Measurements from ENCODE around the gene CHST11. TPM values are rescaled to one million over a fixed set of nuclear protein-coding genes. Genes with fewer than 3 reads are reported as not detected.

CHST11 gene
- total and polyA plus RNA-seq, 10 of the 15 experiments (the other 5 are each of a cell fraction or from before 2014, with no cell fraction given), result 1.9 to 38.1 (median 17.2) TPM

- TF ChIP-seq IKZF2 (IDR thresholded peaks at IDR 0.05) (peak in 1 of 2 experiments; percentile 54; a peak in 2 of 4 replicates), ZNF622 (IDR thresholded peaks at IDR 0.05) (no peak), CHD1 (IDR thresholded peaks at IDR 0.05; ENCODE audit: low read depth, low read length) (no peak), RELB (IDR thresholded peaks at IDR 0.05; ENCODE audit: low read depth) (peak; percentile 46), HDGF (IDR thresholded peaks at IDR 0.05) (no peak), JUND (IDR thresholded peaks at IDR 0.05; ENCODE audit: low read depth, low read length) (no peak), PBX3 (IDR thresholded peaks at IDR 0.05; ENCODE audit: insufficient replicate concordance, low read depth, low read length) (peak; percentile 38)
- TF ChIP-seq, protein P1, sequence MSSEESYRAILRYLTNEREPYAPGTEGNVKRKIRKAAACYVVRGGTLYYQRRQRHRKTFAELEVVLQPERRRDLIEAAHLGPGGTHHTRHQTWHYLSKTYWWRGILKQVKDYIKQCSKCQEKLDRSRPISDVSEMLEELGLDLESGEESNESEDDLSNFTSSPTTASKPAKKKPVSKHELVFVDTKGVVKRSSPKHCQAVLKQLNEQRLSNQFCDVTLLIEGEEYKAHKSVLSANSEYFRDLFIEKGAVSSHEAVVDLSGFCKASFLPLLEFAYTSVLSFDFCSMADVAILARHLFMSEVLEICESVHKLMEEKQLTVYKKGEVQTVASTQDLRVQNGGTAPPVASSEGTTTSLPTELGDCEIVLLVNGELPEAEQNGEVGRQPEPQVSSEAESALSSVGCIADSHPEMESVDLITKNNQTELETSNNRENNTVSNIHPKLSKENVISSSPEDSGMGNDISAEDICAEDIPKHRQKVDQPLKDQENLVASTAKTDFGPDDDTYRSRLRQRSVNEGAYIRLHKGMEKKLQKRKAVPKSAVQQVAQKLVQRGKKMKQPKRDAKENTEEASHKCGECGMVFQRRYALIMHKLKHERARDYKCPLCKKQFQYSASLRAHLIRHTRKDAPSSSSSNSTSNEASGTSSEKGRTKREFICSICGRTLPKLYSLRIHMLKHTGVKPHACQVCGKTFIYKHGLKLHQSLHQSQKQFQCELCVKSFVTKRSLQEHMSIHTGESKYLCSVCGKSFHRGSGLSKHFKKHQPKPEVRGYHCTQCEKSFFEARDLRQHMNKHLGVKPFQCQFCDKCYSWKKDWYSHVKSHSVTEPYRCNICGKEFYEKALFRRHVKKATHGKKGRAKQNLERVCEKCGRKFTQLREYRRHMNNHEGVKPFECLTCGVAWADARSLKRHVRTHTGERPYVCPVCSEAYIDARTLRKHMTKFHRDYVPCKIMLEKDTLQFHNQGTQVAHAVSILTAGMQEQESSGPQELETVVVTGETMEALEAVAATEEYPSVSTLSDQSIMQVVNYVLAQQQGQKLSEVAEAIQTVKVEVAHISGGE (CRISPR knock-in tag; IDR thresholded peaks at IDR 0.05), result no peak
- TF ChIP-seq, protein P2, sequence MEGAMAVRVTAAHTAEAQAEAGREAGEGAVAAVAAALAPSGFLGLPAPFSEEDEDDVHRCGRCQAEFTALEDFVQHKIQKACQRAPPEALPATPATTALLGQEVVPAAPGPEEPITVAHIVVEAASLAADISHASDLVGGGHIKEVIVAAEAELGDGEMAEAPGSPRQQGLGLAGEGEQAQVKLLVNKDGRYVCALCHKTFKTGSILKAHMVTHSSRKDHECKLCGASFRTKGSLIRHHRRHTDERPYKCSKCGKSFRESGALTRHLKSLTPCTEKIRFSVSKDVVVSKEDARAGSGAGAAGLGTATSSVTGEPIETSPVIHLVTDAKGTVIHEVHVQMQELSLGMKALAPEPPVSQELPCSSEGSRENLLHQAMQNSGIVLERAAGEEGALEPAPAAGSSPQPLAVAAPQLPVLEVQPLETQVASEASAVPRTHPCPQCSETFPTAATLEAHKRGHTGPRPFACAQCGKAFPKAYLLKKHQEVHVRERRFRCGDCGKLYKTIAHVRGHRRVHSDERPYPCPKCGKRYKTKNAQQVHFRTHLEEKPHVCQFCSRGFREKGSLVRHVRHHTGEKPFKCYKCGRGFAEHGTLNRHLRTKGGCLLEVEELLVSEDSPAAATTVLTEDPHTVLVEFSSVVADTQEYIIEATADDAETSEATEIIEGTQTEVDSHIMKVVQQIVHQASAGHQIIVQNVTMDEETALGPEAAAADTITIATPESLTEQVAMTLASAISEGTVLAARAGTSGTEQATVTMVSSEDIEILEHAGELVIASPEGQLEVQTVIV (IDR thresholded peaks at IDR 0.05; ENCODE audit: borderline replicate concordance, partially characterized antibody), result no peak
Observed at GRCh38 chr12:104519190-104520019, 62.7 kb downstream of the CHST11 start (continued).
